Measurements from ENCODE around the gene VAMP1. TPM values are rescaled to one million over a fixed set of nuclear protein-coding genes. Genes with fewer than 3 reads are reported as not detected.

The VAMP1 gene
- total and polyA plus RNA-seq, 2 of the 13 experiments (the other 11 are each of a cell fraction or from before 2014, with no cell fraction given), result 2.5 to 7.4 TPM

DNA sequence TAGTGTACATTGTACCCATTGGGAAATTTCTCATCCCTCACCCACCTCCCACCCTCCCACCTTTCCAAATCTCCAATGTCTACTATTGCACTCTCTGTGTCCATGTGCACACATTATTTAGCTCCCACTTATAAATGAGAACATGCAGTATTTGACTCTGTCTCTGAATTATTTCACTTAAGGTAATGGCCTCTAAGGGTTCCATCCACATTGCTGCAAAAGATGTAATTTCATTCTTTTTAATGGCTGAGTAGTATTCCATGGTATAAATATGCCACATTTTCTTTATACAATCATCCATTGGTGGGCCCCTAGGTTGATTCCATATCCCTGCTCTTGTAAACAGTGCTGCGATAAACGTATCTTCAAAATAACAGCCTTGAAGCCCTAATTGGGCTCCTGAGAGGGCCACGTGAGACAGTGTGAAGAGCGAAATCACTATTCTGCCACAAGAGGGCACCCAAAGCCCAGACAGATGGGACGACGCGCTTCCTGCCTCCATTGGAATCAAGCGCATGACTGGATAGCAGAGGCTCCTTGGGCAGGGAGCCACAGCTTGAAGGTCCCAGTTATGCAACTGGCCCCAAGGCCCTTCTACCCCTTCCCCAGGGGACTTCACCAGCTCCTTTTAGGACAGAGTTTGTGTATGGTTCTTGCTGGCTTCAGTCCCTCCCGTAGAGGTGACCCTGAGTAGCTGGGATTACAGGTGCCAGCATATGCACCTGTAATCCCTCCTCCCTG lies 47.0 kb downstream of the VAMP1 start (continued):
- TF ChIP-seq ZNF746 (CRISPR knock-in tag; IDR thresholded peaks at IDR 0.05) (no peak), ZNF674 (CRISPR knock-in tag; IDR thresholded peaks at IDR 0.05; ENCODE audit: low read depth) (no peak), ZNF124 (CRISPR knock-in tag; IDR thresholded peaks at IDR 0.05) (no peak), CBFB (CRISPR knock-in tag; IDR thresholded peaks at IDR 0.05) (peak; percentile 54; the same call in 1 of the 2 replicates), ZNF256 (CRISPR knock-in tag; conservative IDR thresholded peaks at IDR 0.05) (no peak), CEBPB (IDR thresholded peaks at IDR 0.05; ENCODE audit: borderline replicate concordance, low read depth, low read length) (no peak), PTBP1 (IDR thresholded peaks at IDR 0.05; ENCODE audit: low read depth, low read length, poor library complexity, severe bottlenecking) (no peak), ZNF562 (CRISPR knock-in tag; IDR thresholded peaks at IDR 0.05; ENCODE audit: borderline replicate concordance) (no peak), ZKSCAN8 (CRISPR knock-in tag; IDR thresholded peaks at IDR 0.05; ENCODE audit: borderline replicate concordance) (peak; percentile 70; the same call in 1 of the 2 replicates), ZNF432 (CRISPR knock-in tag; IDR thresholded peaks at IDR 0.05; ENCODE audit: borderline replicate concordance) (no peak), KLF15 (CRISPR knock-in tag; IDR thresholded peaks at IDR 0.05; ENCODE audit: borderline replicate concordance) (no peak), FLYWCH1 (CRISPR knock-in tag; IDR thresholded peaks at IDR 0.05) (no peak), GATAD1 (CRISPR knock-in tag; IDR thresholded peaks at IDR 0.05) (peak; percentile 59), ELF1 (CRISPR knock-in tag; IDR thresholded peaks at IDR 0.05) (peak; percentile 43; the same call in 1 of the 2 replicates), ZFP62 (CRISPR knock-in tag; IDR thresholded peaks at IDR 0.05) (no peak), TBL1XR1 (IDR thresholded peaks at IDR 0.05; ENCODE audit: borderline replicate concordance, low read length, partially characterized antibody) (no peak), ZFYVE20 (CRISPR knock-in tag; IDR thresholded peaks at IDR 0.05; ENCODE audit: borderline replicate concordance, low read depth) (no peak)
- TF ChIP-seq, protein P1, sequence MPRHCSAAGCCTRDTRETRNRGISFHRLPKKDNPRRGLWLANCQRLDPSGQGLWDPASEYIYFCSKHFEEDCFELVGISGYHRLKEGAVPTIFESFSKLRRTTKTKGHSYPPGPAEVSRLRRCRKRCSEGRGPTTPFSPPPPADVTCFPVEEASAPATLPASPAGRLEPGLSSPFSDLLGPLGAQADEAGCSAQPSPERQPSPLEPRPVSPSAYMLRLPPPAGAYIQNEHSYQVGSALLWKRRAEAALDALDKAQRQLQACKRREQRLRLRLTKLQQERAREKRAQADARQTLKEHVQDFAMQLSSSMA (CRISPR knock-in tag; IDR thresholded peaks at IDR 0.05), result 0 out of 2 replicates have a peak, but pooled peaks have one; percentile 37
- TF ChIP-seq, protein P2, sequence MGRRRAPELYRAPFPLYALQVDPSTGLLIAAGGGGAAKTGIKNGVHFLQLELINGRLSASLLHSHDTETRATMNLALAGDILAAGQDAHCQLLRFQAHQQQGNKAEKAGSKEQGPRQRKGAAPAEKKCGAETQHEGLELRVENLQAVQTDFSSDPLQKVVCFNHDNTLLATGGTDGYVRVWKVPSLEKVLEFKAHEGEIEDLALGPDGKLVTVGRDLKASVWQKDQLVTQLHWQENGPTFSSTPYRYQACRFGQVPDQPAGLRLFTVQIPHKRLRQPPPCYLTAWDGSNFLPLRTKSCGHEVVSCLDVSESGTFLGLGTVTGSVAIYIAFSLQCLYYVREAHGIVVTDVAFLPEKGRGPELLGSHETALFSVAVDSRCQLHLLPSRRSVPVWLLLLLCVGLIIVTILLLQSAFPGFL (CRISPR knock-in tag; IDR thresholded peaks at IDR 0.05), result no peak
- TF ChIP-seq, protein P3, sequence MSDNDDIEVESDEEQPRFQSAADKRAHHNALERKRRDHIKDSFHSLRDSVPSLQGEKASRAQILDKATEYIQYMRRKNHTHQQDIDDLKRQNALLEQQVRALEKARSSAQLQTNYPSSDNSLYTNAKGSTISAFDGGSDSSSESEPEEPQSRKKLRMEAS (IDR thresholded peaks at IDR 0.05), result peak; percentile 89
- TF ChIP-seq, protein P4, sequence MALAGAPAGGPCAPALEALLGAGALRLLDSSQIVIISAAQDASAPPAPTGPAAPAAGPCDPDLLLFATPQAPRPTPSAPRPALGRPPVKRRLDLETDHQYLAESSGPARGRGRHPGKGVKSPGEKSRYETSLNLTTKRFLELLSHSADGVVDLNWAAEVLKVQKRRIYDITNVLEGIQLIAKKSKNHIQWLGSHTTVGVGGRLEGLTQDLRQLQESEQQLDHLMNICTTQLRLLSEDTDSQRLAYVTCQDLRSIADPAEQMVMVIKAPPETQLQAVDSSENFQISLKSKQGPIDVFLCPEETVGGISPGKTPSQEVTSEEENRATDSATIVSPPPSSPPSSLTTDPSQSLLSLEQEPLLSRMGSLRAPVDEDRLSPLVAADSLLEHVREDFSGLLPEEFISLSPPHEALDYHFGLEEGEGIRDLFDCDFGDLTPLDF (CRISPR knock-in tag; IDR thresholded peaks at IDR 0.05), result no peak
- TF ChIP-seq, protein P5, sequence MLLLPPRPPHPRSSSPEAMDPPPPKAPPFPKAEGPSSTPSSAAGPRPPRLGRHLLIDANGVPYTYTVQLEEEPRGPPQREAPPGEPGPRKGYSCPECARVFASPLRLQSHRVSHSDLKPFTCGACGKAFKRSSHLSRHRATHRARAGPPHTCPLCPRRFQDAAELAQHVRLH (CRISPR knock-in tag; IDR thresholded peaks at IDR 0.05; ENCODE audit: borderline replicate concordance, low read depth), result no peak
- TF ChIP-seq, protein P6, sequence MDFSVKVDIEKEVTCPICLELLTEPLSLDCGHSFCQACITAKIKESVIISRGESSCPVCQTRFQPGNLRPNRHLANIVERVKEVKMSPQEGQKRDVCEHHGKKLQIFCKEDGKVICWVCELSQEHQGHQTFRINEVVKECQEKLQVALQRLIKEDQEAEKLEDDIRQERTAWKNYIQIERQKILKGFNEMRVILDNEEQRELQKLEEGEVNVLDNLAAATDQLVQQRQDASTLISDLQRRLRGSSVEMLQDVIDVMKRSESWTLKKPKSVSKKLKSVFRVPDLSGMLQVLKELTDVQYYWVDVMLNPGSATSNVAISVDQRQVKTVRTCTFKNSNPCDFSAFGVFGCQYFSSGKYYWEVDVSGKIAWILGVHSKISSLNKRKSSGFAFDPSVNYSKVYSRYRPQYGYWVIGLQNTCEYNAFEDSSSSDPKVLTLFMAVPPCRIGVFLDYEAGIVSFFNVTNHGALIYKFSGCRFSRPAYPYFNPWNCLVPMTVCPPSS (IDR thresholded peaks at IDR 0.05), result no peak
- TF ChIP-seq, protein P7, sequence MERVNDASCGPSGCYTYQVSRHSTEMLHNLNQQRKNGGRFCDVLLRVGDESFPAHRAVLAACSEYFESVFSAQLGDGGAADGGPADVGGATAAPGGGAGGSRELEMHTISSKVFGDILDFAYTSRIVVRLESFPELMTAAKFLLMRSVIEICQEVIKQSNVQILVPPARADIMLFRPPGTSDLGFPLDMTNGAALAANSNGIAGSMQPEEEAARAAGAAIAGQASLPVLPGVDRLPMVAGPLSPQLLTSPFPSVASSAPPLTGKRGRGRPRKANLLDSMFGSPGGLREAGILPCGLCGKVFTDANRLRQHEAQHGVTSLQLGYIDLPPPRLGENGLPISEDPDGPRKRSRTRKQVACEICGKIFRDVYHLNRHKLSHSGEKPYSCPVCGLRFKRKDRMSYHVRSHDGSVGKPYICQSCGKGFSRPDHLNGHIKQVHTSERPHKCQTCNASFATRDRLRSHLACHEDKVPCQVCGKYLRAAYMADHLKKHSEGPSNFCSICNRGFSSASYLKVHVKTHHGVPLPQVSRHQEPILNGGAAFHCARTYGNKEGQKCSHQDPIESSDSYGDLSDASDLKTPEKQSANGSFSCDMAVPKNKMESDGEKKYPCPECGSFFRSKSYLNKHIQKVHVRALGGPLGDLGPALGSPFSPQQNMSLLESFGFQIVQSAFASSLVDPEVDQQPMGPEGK (CRISPR knock-in tag; IDR thresholded peaks at IDR 0.05), result no peak
